Cardiac fibroblast (primary cell): ENCODE data around the gene PLEKHB1.

ENCODE experiments used
- DNase-seq, 2 donors: peaks; one replicate each; pipeline versions ENCODE4 v3.0.0 to v3.0.0-alpha.2; 2010; ENCODE audit warnings: low read depth in 2 of 2
- H3K4me3 ChIP-seq, 2 donors: replicated peaks in 1 of 2; 1 replicate in 1 of 2; 2 replicates in 1 of 2; pipeline ENCODE4 v1.5.1; 2011; ENCODE audit warnings: low read depth in 2 of 2, low read length in 2 of 2, mild to moderate bottlenecking in 2 of 2, moderate library complexity in 1 of 2
- CTCF ChIP-seq: IDR thresholded peaks from one replicate; pipeline ENCODE4 v1.5.1; 2011; ENCODE audit warnings: low read depth, mild to moderate bottlenecking, low read length, inconsistent platforms

PLEKHB1 gene

GRCh38 chr11:73652046-73652730 lies 5.8 kb downstream of the PLEKHB1 start:
- DNase-seq = peak in 1 of 2 donors; percentile 42
- no peak overlapping the region for H3K4me3 ChIP-seq
- no peak for TF ChIP-seq CTCF

- no peak overlapping the region for H3K4me3 ChIP-seq
- DNase-seq = no peak
- TF ChIP-seq CTCF = no peak
Observed at GRCh38 chr11:73652856-73653559, 6.6 kb downstream of the PLEKHB1 start.

GRCh38 chr11:73653996-73654395 lies 7.6 kb downstream of the PLEKHB1 start:
- H3K4me3 ChIP-seq = no peak overlapping the region
- no peak for DNase-seq
- TF ChIP-seq CTCF = no peak

DNA sequence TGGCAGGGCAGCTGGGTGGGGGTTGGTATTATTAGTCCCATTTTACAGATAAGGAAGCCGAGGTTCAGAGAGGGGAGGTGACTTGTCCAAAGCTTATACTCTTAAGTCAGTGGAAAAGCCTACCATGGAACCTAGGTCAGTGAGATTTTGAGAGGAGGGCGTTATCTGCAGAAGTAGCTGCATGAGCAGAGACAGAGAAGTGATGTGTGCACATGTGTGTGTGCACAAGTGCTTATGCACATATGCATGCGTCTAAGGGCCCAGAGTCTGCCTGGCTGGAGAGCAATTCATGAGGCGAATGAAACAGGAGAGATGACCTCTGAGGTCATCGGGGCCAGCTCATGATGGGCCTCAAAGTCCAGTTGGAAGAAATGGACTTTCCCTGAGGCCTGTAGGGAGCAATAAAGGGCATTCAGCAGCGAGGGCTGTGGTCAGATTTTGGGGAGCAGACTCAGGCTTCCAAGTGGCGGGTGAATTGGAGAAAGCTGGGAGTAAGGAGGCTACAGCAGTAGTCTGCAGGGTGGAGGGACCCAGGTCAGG lies 8.2 kb downstream of the PLEKHB1 start:
- DNase-seq = no peak
- H3K4me3 ChIP-seq = no peak overlapping the region
- TF ChIP-seq CTCF = no peak

GRCh38 chr11:73655686-73656085 lies 9.3 kb downstream of the PLEKHB1 start:
- H3K4me3 ChIP-seq = no peak overlapping the region
- TF ChIP-seq CTCF = no peak
- no peak for DNase-seq

DNA sequence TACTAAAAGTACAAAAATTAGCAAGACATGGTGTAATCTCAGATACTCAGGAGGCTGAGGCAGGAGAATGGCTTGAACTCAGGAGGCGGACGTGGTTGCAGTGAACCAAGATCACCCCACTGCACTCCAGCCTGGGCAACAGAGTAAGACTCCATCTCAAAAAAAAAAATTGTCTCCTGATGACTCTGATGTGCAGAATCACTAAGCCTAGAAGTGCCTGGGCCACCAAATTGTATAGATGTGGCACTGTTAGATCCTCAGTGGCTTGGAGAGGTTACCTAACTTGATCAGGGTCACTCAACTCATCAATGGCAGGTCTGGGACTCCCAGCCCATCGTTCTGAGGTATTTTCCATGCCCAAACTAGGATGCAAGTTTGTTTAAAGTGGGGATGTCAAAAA lies 10.6 kb downstream of the PLEKHB1 start:
- no peak for TF ChIP-seq CTCF
- DNase-seq = no peak
- H3K4me3 ChIP-seq = no peak overlapping the region
